ENCODE data around the gene SNPH. TPM values are rescaled to one million over a fixed set of nuclear protein-coding genes. Genes with fewer than 3 reads are reported as not detected.
"Not testable (repeated sequence)": the region's sequence is repeated elsewhere in the genome, so short reads cannot be mapped to it uniquely, and the experiment has no call there.

The SNPH gene
- total RNA-seq = 7.8 TPM
- long read RNA-seq, partial matches to known transcripts = 0 of 28 reads
- long read RNA-seq, other reads (novel, unspliced or antisense) = 28 of 28 reads

- peak; percentile 87 for DNase-seq
- intact Hi-C loops (cut with micrococcal nuclease) = no loop called here
- peak; percentile 97 for ATAC-seq
These were observed at the start of gene SNPH for GRCh38 chr20:1266167-1266973. SNPH (plus strand) TSS chr20:1266294; CDS start chr20:1296240, 29,946 bp downstream.

GRCh38 chr20:1216527-1217427 lies 49.3 kb upstream of the SNPH start:
- intact Hi-C loops (cut with micrococcal nuclease) = loop anchor here (10.0 kb wide), 1 partner anchor 402 kb away; no protein-coding TSS in a partner anchor
- ATAC-seq, DNase-seq: not testable (repeated sequence)

GRCh38 chr20:1222750-1223149 lies 43.3 kb upstream of the SNPH start:
- intact Hi-C loops (cut with micrococcal nuclease); ATAC-seq; DNase-seq: not testable (repeated sequence)

GRCh38 chr20:1224205-1224890 lies 41.7 kb upstream of the SNPH start:
- DNase-seq = no peak
- intact Hi-C loops (cut with micrococcal nuclease) = no loop called here
- ATAC-seq = no peak

- ATAC-seq (no peak), DNase-seq (no peak)
- intact Hi-C loops (cut with micrococcal nuclease) = no loop called here
These were observed 40.8 kb upstream of the SNPH start for GRCh38 chr20:1225263-1225782.

- DNase-seq (peak; percentile 83), ATAC-seq (peak; percentile 97)
- intact Hi-C loops (cut with micrococcal nuclease) = no loop called here
These were observed 40.1 kb upstream of the SNPH start, which contains the start of gene RAD21L1 for GRCh38 chr20:1225783-1226654. RAD21L1 (plus strand) TSS chr20:1226044; CDS start chr20:1228454, 2,410 bp downstream.

- DNase-seq = no peak
- intact Hi-C loops (cut with micrococcal nuclease) = no loop called here
- ATAC-seq = no peak
These were observed 36.6 kb upstream of the SNPH start for GRCh38 chr20:1229541-1229940.

- no peak for ATAC-seq
- no peak for DNase-seq
- intact Hi-C loops (cut with micrococcal nuclease) = no loop called here
These were observed 33.6 kb upstream of the SNPH start for GRCh38 chr20:1232286-1233111.

- intact Hi-C loops (cut with micrococcal nuclease) = no loop called here
- ATAC-seq (no peak), DNase-seq (no peak)
These were observed 25.5 kb upstream of the SNPH start for GRCh38 chr20:1240549-1240948.

GRCh38 chr20:1241456-1241855 lies 24.6 kb upstream of the SNPH start:
- DNase-seq = no peak
- intact Hi-C loops (cut with micrococcal nuclease) = no loop called here
- no peak for ATAC-seq

GRCh38 chr20:1242099-1242498 lies 24.0 kb upstream of the SNPH start:
- intact Hi-C loops (cut with micrococcal nuclease) = no loop called here
- DNase-seq = no peak
- ATAC-seq = no peak

GRCh38 chr20:1242530-1242929 lies 23.6 kb upstream of the SNPH start:
- intact Hi-C loops (cut with micrococcal nuclease) = no loop called here
- no peak for ATAC-seq
- DNase-seq = no peak

GRCh38 chr20:1245578-1245977 lies 20.5 kb upstream of the SNPH start:
- DNase-seq = no peak
- peak; percentile 49 for ATAC-seq
- intact Hi-C loops (cut with micrococcal nuclease) = no loop called here

- DNase-seq = no peak
- intact Hi-C loops (cut with micrococcal nuclease) = no loop called here
- no peak for ATAC-seq
These were observed 18.4 kb upstream of the SNPH start for GRCh38 chr20:1247689-1248088.

- DNase-seq; ATAC-seq; intact Hi-C loops (cut with micrococcal nuclease): not testable (repeated sequence)
These were observed 15.8 kb upstream of the SNPH start for GRCh38 chr20:1250282-1250681.

GRCh38 chr20:1252416-1252815 lies 13.7 kb upstream of the SNPH start:
- DNase-seq = no peak
- no peak for ATAC-seq
- intact Hi-C loops (cut with micrococcal nuclease) = no loop called here

GRCh38 chr20:1254254-1254653 lies 11.8 kb upstream of the SNPH start:
- DNase-seq = no peak
- intact Hi-C loops (cut with micrococcal nuclease) = no loop called here
- no peak for ATAC-seq
